Left ventricle myocardium inferior (tissue), 1 donor: Measurements from ENCODE around the gene CS. TPM values are rescaled to one million over a fixed set of nuclear protein-coding genes. Genes with fewer than 3 reads are reported as not detected.
"Not testable (repeated sequence)": the region's sequence is repeated elsewhere in the genome, so short reads cannot be mapped to it uniquely, and the experiment has no call there.

Experiments
- DNase-seq: peaks from one replicate; pipeline ENCODE4 v3.0.0-alpha.2; 2020
- H3K27ac ChIP-seq: fragments of 200-600 bp; replicated peaks from 2 replicates; pipeline ENCODE4 v1.8.0; 2021
- H3K27me3 ChIP-seq: fragments of 200-600 bp; 2 replicates; pipeline ENCODE4 v1.8.0; 2021; ENCODE audit warnings: low read depth
- H3K36me3 ChIP-seq: fragments of 200-600 bp; 2 replicates; pipeline ENCODE4 v1.8.0; 2021
- H3K4me1 ChIP-seq: fragments of 200-600 bp; 2 replicates; pipeline ENCODE4 v1.8.0; 2021
- H3K4me3 ChIP-seq: fragments of 200-600 bp; 2 replicates; pipeline ENCODE4 v1.8.0; 2021; ENCODE audit warnings: mild to moderate bottlenecking, moderate library complexity
- H3K9me3 ChIP-seq: fragments of 200-600 bp; replicated peaks from 2 replicates; pipeline ENCODE4 v1.8.0; 2021
- intact Hi-C: fragments of 100-400 bp; cut with micrococcal nuclease; formaldehyde crosslinking; loops from one replicate; pipeline ENCODE4 v1.11.0; 2022
- total RNA-seq: library from RNA; stranded (reverse); fragmentation: NEBNext Ultra II Directional; extraction: Animal tissue kit (Norgen Biotek cat#: 25700); gene quantifications from one replicate; pipeline ENCODE4 v1.2.1, GENCODE V29; 2021
- TF ChIP-seq, protein P1 (sequence below): fragments of 200-600 bp; IDR thresholded peaks from 2 replicates; pipeline ENCODE4 v1.8.0; 2021; ENCODE audit warnings: antibody characterized with exemption, mild to moderate bottlenecking, borderline replicate concordance
- donor health status: DM: no; HTN: yes; CAD: no; lungs with severe emphysema.

CS gene
- total RNA-seq, 1 donor from 2014 or later, result 780 TPM

DNA sequence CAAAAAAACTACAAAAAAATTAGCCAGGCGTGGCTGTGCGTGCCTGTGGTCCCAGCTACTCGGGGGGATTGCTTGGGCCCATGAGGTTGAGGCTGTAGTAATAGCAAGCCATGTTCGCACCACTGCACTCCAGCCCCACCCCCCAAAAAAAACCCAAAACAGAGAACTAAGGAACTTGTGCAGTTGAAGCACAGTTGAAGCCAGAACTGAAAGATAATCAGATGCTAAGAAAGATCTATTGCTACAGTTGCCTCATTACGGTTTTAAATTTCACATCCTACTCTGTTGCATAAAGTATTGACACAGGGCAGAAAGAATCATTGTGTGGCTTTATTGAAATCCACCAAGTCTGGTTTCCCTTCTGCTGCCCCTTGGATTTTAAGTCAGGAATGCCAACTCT is 3.8 kb downstream of the CS start:
- DNase-seq, result no peak
- TF ChIP-seq, protein P1, sequence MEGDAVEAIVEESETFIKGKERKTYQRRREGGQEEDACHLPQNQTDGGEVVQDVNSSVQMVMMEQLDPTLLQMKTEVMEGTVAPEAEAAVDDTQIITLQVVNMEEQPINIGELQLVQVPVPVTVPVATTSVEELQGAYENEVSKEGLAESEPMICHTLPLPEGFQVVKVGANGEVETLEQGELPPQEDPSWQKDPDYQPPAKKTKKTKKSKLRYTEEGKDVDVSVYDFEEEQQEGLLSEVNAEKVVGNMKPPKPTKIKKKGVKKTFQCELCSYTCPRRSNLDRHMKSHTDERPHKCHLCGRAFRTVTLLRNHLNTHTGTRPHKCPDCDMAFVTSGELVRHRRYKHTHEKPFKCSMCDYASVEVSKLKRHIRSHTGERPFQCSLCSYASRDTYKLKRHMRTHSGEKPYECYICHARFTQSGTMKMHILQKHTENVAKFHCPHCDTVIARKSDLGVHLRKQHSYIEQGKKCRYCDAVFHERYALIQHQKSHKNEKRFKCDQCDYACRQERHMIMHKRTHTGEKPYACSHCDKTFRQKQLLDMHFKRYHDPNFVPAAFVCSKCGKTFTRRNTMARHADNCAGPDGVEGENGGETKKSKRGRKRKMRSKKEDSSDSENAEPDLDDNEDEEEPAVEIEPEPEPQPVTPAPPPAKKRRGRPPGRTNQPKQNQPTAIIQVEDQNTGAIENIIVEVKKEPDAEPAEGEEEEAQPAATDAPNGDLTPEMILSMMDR, result no peak
- H3K36me3 ChIP-seq, result peaks cover 32% of the 10 kb centered on the region
- no peak overlapping the region for H3K4me3 ChIP-seq
- H3K27me3 ChIP-seq, result no peaks in the 10 kb centered on the region
- H3K4me1 ChIP-seq, result peaks cover 96% of the 10 kb centered on the region
- H3K27ac ChIP-seq, result no peak overlapping the region
- intact Hi-C loops, result no loop called here
- H3K9me3 ChIP-seq, result no peaks in the 10 kb centered on the region

DNA sequence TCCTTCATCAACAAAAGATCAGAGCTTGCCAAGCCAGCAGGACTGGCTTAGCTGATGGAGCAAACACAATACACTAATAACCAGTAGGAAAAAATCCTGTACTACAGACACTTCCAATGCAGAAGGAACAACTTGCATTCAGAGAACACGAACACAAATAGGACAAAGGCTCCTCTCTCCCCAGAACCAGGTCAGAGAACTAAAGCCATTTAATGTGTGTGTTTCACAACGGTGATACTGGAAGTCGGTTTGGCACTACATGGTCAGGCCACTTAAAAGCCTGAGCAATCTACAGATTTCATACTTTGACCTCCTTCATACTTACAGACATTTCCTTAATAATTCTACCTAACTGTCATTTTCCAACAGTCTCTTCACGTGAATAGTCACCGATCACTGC is 6.3 kb downstream of the CS start:
- Histone ChIP-seq H3K27ac (peak overlapping the region; percentile 45), H3K4me1 (peaks cover 92% of the 10 kb centered on the region)

DNA sequence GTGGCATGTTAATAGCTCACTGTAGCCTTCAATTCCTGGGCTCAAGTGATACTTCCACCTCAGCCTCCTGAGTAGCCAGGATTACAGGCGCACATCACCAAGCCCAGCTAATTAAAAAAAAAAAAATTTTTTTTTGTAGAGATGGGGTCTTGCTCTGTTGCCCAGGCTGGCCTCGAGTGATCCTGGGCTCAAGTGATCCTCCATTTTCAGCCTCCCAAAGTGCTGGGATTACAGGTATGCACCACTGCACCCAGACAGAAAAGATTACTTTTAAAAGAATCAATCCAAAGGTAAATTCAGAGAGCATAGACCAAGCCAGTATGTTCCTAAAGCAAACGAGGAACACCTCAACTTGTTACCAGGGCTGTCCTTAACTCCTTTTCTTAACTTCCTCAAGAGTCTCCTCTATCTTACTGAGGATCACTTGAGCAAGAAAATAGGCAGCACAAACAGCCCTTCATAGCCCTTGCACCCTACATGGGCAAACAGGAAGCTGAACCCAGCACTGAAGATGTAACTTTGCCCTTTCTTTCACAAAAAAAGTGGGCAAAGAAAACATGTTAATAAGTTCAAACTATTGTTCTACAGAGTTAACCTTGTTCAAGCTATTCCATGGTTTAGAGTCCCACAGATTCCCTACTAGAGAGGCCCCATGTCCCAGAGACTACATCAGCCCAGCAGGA is 11.3 kb downstream of the CS start:
- H3K36me3 ChIP-seq, result peaks cover 53% of the 10 kb centered on the region
- no peak for DNase-seq
- H3K4me1 ChIP-seq, result peaks cover 76% of the 10 kb centered on the region
- H3K4me3 ChIP-seq, result no peak overlapping the region
- H3K27ac ChIP-seq, result no peak overlapping the region
- no peaks in the 10 kb centered on the region for H3K9me3 ChIP-seq
- intact Hi-C loops, result no loop called here
- TF ChIP-seq, protein P1, result no peak
- H3K27me3 ChIP-seq, result no peaks in the 10 kb centered on the region

More for the DNA sequence above, 6.3 kb downstream of the CS start:
- intact Hi-C loops, result no loop called here
- H3K9me3 ChIP-seq, result no peaks in the 10 kb centered on the region
- H3K4me3 ChIP-seq, result peak overlapping the region; percentile 7
- no peaks in the 10 kb centered on the region for H3K27me3 ChIP-seq
- TF ChIP-seq, protein P1, result no peak
- peaks cover 49% of the 10 kb centered on the region for H3K36me3 ChIP-seq
- no peak for DNase-seq

DNA sequence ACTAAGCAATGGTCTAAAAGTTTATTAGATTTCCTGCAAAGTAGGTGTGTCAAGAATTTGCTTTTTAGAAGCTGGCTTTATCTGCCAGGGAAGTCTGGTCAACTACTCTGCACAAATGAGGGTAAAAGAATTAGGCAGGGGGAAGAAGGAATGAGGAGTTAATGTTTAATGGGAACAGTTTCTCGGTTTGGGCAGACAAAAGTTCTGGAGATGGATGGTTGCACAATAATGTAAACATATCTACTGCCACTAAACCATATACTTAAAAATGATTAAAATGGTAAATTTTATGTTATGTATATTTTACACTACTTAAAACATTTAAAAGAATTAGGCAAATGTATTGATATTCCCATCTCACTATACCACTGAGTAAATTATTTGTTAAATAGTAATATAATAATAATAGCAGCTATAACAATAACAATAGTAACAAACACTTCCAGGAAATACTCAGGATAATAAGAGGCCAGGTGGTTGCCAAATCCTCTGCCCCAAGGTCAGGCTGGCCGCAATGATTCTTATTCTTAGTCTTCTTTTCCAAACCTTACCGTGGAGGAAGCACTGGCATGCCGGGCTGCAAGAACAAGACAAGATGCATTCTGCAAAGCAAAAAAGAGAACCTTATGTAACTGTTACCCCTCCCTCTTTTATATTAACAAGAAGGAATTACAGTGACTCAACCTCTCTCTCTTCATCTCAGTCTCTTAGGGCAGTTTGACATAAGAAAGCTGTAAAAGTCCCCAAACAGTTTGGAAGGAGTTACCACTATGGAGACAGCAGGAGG is 13.9 kb downstream of the CS start:
- TF ChIP-seq, protein P1, result no peak
- H3K27me3 ChIP-seq, result no peaks in the 10 kb centered on the region
- H3K36me3 ChIP-seq, result peaks cover 70% of the 10 kb centered on the region
- DNase-seq, result no peak
- no peak overlapping the region for H3K4me3 ChIP-seq
- intact Hi-C loops, result no loop called here
- H3K4me1 ChIP-seq, result peaks cover 50% of the 10 kb centered on the region
- peak overlapping the region; percentile 39 for H3K27ac ChIP-seq
- H3K9me3 ChIP-seq, result no peaks in the 10 kb centered on the region

DNA sequence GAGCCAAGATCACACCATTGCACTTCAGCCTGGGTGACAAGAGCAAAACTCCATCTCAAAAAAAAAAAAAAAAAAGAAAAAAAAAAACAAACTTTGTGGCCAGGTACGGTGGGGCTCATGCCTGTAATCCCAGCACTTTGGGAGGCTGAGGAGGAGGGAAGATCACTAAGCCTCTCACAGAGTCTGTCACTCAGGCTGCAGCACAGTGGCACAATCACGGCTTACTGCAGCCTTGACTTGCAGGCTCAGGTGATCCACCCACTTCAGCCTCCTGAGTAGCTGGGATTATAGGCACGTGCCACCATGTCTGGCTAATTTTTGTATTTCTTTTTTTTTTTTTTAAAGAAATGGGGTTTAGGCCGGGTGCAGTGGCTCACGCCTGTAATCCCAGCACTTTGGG is 15.9 kb downstream of the CS start:
- H3K9me3 ChIP-seq, H3K27ac ChIP-seq, H3K4me3 ChIP-seq, H3K27me3 ChIP-seq, DNase-seq, intact Hi-C loops: not testable (repeated sequence)
- H3K4me1 ChIP-seq, result peaks cover 37% of the 10 kb centered on the region
- H3K36me3 ChIP-seq, result peaks cover 73% of the 10 kb centered on the region

DNA sequence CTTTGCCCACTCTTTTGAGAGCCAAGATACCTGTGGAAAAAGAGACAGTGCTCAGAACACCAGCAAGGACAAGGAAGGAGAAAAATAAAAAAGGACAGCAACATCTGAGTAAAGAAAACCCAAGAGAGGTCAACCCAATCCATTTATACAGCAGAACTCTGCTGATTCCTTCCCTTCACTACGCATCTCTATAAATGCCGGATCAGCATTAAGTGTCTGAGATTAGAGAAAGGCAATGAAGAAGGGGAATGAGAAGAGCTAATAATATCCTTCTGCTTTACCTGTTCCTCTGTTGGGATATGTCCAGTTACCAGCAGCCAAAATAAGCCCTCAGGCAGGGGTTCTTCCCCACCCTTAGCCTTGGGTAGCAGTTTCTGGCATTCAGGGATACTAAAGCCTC is 17.6 kb downstream of the CS start:
- H3K4me1 ChIP-seq, result peaks cover 20% of the 10 kb centered on the region
- TF ChIP-seq, protein P1, result no peak
- H3K36me3 ChIP-seq, result peaks cover 90% of the 10 kb centered on the region
- DNase-seq, result no peak
- H3K9me3 ChIP-seq, result no peaks in the 10 kb centered on the region
- H3K4me3 ChIP-seq, result no peak overlapping the region
- H3K27me3 ChIP-seq, result no peaks in the 10 kb centered on the region
- no peak overlapping the region for H3K27ac ChIP-seq
- intact Hi-C loops, result no loop called here
